K562 (cell line): Measurements from ENCODE around the gene SOCS3. TPM values are rescaled to one million over a fixed set of nuclear protein-coding genes. Genes with fewer than 3 reads are reported as not detected.

Experiments
- CHD4 ChIP-seq: fragments of 200-600 bp; sonication (generic); IDR thresholded peaks from 3 replicates; pipeline ENCODE4 v1.6.1; 2012; ENCODE audit warnings: low read depth, mild to moderate bottlenecking, mixed read lengths, low read length, inconsistent platforms; ENCODE audit not compliant: insufficient read depth, insufficient replicate concordance, poor library complexity, severe bottlenecking
- FIP1L1 ChIP-seq: fragments of 200-400 bp; formaldehyde crosslinking; IDR thresholded peaks from 2 replicates; pipeline ENCODE4 v1.6.1; 2018; ENCODE audit warnings: mild to moderate bottlenecking, low read depth, low read length; ENCODE audit not compliant: poor library complexity, severe bottlenecking
- FOXK2 ChIP-seq, 2 experiments: fragments of 450-650 bp; IDR thresholded peaks in 1 of 2; conservative IDR thresholded peaks in 1 of 2; 2 replicates each; pipeline ENCODE4 v1.6.1; 2016; ENCODE audit warnings: low read depth in 2 of 2, mild to moderate bottlenecking in 1 of 2
- HMGN3 ChIP-seq: IDR thresholded peaks from 2 replicates; pipeline ENCODE4 v1.6.1; 2011; ENCODE audit warnings: borderline replicate concordance, low read depth, mild to moderate bottlenecking, mixed read lengths, low read length; ENCODE audit not compliant: insufficient read length; ENCODE audit errors: extremely low read depth
- MCM5 ChIP-seq: fragments of 450-650 bp; IDR thresholded peaks from 2 replicates; pipeline ENCODE4 v1.6.1; 2016; ENCODE audit warnings: low read depth
- NBN ChIP-seq: fragments of 450-650 bp; IDR thresholded peaks from 2 replicates; pipeline ENCODE4 v1.6.1; 2016; ENCODE audit warnings: low read depth, mild to moderate bottlenecking
- NRF1 ChIP-seq, 2 experiments: fragments of 450-650 bp; IDR thresholded peaks in 1 of 2; conservative IDR thresholded peaks in 1 of 2; 2 replicates each; pipeline ENCODE4 v1.6.1; 2014; ENCODE audit warnings: mild to moderate bottlenecking in 2 of 2
- PHF8 ChIP-seq: fragments of 200-600 bp; sonication (generic); IDR thresholded peaks from 2 replicates; pipeline ENCODE4 v1.6.1; 2012; ENCODE audit warnings: mixed run types, mild to moderate bottlenecking, inconsistent platforms, low read length, moderate library complexity, borderline replicate concordance
- PTTG1 ChIP-seq: fragments of 450-650 bp; IDR thresholded peaks from 2 replicates; pipeline ENCODE4 v1.6.1; 2016; ENCODE audit warnings: low read depth, mild to moderate bottlenecking, missing genetic modification characterization, missing compliant biosample characterization
- RBM39 ChIP-seq: fragments of 200-400 bp; formaldehyde crosslinking; optimal IDR thresholded peaks from 2 replicates; pipeline ENCODE3; 2018; ENCODE audit warnings: low read depth, low read length
- SMAD2 ChIP-seq: fragments of 150-350 bp; IDR thresholded peaks from 2 replicates; pipeline ENCODE4 v1.6.1; 2014; ENCODE audit warnings: low read depth, mild to moderate bottlenecking, low read length
- SMC3 ChIP-seq: conservative IDR thresholded peaks from 2 replicates; pipeline ENCODE4 v1.6.1; 2011; ENCODE audit warnings: low read depth, low read length, improper control_type of control experiment; ENCODE audit not compliant: insufficient read depth
- TAF7 ChIP-seq: fragments of 450-650 bp; IDR thresholded peaks from 2 replicates; pipeline ENCODE4 v1.6.1; 2016; ENCODE audit warnings: missing genetic modification characterization, missing compliant biosample characterization
- TAL1 ChIP-seq: fragments of 450-650 bp; IDR thresholded peaks from 2 replicates; pipeline ENCODE4 v1.6.1; 2016; ENCODE audit warnings: mild to moderate bottlenecking
- TRIM24 ChIP-seq, 2 experiments: fragments of 450-650 bp; IDR thresholded peaks; 2 replicates each; pipeline ENCODE4 v1.6.1; 2016
- XRCC3 ChIP-seq: fragments of 450-650 bp; IDR thresholded peaks from 2 replicates; pipeline ENCODE4 v1.6.1; 2017; ENCODE audit warnings: mild to moderate bottlenecking, moderate library complexity
- ZBED1 ChIP-seq: IDR thresholded peaks from 2 replicates; pipeline ENCODE4 v1.6.1; 2014
- ZMIZ1 ChIP-seq, 2 experiments: fragments of 150-350 bp in 1 of 2; IDR thresholded peaks; 2 replicates each; pipeline ENCODE4 v1.6.1; 2012 to 2016; ENCODE audit warnings: low read depth in 2 of 2, low read length in 2 of 2, mild to moderate bottlenecking in 1 of 2, moderate library complexity in 1 of 2
- ZNF644 ChIP-seq: fragments of 200-800 bp; sonication (Bioruptor generic); IDR thresholded peaks from 2 replicates; pipeline ENCODE4 v1.6.1; 2016; ENCODE audit warnings: low read depth, missing genetic modification characterization, missing compliant biosample characterization
- ZNF695 ChIP-seq: fragments of 450-650 bp; formaldehyde crosslinking; IDR thresholded peaks from 2 replicates; pipeline ENCODE4 v1.4.0; 2020; ENCODE audit warnings: mild to moderate bottlenecking, moderate library complexity
- ZNF717 ChIP-seq: fragments of 250-450 bp; sonication (Bioruptor Pico); IDR thresholded peaks from 2 replicates; pipeline ENCODE4 v1.5.0; 2021
- ZNF76 ChIP-seq: fragments of 250-450 bp; sonication (Bioruptor Pico); IDR thresholded peaks from 2 replicates; pipeline ENCODE4 v1.4.0; 2020; ENCODE audit warnings: mild to moderate bottlenecking, moderate library complexity, borderline replicate concordance
- polyA plus RNA-seq, 8 experiments: library from polyadenylated mRNA; depleted of rRNA in 4 of 8; stranded (reverse) in 5 of 8; unstranded in 3 of 8; fragments of >200 nt; fragmentation: Nextera tagmentation in 2 of 8; fragmentation: Illumina TruSeq in 1 of 8; extraction: Ambion mirVana in 2 of 8; extraction: Trizol in 1 of 8; gene quantifications; 2 replicates each; pipeline versions ENCODE4 v1.2.1 to v1.2.3, GENCODE V29; 2011 to 2014; ENCODE audit warnings: inconsistent platforms in 1 of 8, missing spikeins in 1 of 8
- total RNA-seq, 7 experiments: library from RNA; depleted of rRNA in 6 of 7; stranded (reverse); fragments of >200 nt in 6 of 7; fragmentation: Illumina TruSeq in 2 of 7; extraction: Trizol in 2 of 7; gene quantifications; 2 replicates each; pipeline versions ENCODE4 v1.2.1 to v1.2.3, GENCODE V29; 2011 to 2021; ENCODE audit warnings: low replicate concordance in 1 of 7
- TF ChIP-seq, protein P1 (sequence below): fragments of 450-650 bp; IDR thresholded peaks from 2 replicates; pipeline ENCODE4 v1.6.1; 2017; ENCODE audit warnings: mild to moderate bottlenecking, moderate library complexity
- TF ChIP-seq, protein P2 (sequence below): sonication (generic); IDR thresholded peaks from 2 replicates; pipeline ENCODE4 v1.6.1; 2016

The SOCS3 gene
- total and polyA plus RNA-seq, 9 of the 15 experiments (the other 6 are each of a cell fraction or from before 2014, with no cell fraction given), result 0.56 to 38.9 (median 13.7) TPM

DNA sequence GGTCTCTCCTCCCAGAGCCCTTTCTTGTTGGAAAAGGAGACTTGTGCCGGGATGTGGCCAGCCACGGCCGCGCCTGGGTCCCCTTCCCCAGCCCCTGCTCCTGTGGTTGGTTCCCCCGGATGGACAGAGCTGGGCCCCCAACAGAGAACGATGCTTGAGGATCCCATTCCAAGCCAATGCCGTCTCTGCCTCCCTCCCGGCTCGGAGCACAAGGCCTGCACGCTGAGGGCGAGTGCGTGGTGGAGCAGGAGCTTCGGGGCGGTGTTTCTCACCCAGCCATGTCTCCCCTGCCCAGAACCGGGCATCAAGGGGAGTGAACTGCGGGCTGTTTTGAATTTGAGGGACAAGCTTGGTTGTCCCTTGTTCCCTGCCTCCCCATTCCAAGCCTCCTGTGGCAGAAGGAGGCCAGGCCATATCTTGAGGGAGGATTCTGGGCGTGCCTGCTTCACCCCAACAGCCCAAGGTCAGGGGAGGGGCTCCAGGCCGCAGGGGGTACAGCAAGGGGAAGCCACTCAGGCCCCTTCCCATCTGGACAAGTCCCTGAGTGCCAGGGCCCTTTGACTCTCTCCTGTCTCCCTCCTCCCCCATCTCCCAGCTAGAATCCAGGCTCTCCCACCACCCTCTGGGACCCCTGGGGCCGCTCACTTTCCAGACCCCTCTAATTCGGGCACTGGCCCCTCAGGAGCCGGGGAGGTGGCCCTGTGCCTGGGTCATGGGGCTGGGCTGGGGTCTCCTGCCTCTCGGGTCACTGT, 43.6 kb downstream of the SOCS3 start (continued):
- 0 out of 2 replicates have a peak, but pooled peaks have one; percentile 1 for TF ChIP-seq TAF7 (tag)
- peak; percentile 33 for TF ChIP-seq FIP1L1
- no peak for TF ChIP-seq TAL1
- no peak for TF ChIP-seq XRCC3
- TF ChIP-seq TRIM24 (IDR thresholded peaks at IDR 0.05), result no peak
- TF ChIP-seq ZMIZ1 (IDR thresholded peaks at IDR 0.05; ENCODE audit: low read depth in 2 of 2, low read length in 2 of 2), result no peak
- no peak for TF ChIP-seq ZNF717
- TF ChIP-seq SMC3, result no peak
- no peak for TF ChIP-seq NBN
- TF ChIP-seq HMGN3, result no peak
- TF ChIP-seq SMAD2, result no peak
- TF ChIP-seq, protein P1, sequence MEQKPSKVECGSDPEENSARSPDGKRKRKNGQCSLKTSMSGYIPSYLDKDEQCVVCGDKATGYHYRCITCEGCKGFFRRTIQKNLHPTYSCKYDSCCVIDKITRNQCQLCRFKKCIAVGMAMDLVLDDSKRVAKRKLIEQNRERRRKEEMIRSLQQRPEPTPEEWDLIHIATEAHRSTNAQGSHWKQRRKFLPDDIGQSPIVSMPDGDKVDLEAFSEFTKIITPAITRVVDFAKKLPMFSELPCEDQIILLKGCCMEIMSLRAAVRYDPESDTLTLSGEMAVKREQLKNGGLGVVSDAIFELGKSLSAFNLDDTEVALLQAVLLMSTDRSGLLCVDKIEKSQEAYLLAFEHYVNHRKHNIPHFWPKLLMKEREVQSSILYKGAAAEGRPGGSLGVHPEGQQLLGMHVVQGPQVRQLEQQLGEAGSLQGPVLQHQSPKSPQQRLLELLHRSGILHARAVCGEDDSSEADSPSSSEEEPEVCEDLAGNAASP, result no peak
- TF ChIP-seq ZNF695 (CRISPR knock-in tag), result no peak
- TF ChIP-seq ZNF644, result 0 out of 2 replicates have a peak, but pooled peaks have one; percentile 11
- TF ChIP-seq FOXK2 (conservative IDR thresholded peaks at IDR 0.05 in 1 of 2, IDR thresholded peaks at IDR 0.05 in 1 of 2; ENCODE audit: low read depth in 2 of 2), result no peak
- TF ChIP-seq CHD4, result no peak
- TF ChIP-seq NRF1 (conservative IDR thresholded peaks at IDR 0.05 in 1 of 2, IDR thresholded peaks at IDR 0.05 in 1 of 2), result peak; percentile 7 to 9; a peak in 2 of 4 replicates
- TF ChIP-seq, protein P2, sequence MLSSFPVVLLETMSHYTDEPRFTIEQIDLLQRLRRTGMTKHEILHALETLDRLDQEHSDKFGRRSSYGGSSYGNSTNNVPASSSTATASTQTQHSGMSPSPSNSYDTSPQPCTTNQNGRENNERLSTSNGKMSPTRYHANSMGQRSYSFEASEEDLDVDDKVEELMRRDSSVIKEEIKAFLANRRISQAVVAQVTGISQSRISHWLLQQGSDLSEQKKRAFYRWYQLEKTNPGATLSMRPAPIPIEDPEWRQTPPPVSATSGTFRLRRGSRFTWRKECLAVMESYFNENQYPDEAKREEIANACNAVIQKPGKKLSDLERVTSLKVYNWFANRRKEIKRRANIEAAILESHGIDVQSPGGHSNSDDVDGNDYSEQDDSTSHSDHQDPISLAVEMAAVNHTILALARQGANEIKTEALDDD, result 0 out of 2 replicates have a peak, but pooled peaks have one; percentile 0
- TF ChIP-seq ZBED1, result no peak
- no peak for TF ChIP-seq ZNF76
- TF ChIP-seq RBM39, result no peak
- TF ChIP-seq PTTG1 (tag), result no peak
- TF ChIP-seq PHF8, result no peak
- no peak for TF ChIP-seq MCM5
